ENCODE results near the gene RPL29.

RPL29 gene

DNA sequence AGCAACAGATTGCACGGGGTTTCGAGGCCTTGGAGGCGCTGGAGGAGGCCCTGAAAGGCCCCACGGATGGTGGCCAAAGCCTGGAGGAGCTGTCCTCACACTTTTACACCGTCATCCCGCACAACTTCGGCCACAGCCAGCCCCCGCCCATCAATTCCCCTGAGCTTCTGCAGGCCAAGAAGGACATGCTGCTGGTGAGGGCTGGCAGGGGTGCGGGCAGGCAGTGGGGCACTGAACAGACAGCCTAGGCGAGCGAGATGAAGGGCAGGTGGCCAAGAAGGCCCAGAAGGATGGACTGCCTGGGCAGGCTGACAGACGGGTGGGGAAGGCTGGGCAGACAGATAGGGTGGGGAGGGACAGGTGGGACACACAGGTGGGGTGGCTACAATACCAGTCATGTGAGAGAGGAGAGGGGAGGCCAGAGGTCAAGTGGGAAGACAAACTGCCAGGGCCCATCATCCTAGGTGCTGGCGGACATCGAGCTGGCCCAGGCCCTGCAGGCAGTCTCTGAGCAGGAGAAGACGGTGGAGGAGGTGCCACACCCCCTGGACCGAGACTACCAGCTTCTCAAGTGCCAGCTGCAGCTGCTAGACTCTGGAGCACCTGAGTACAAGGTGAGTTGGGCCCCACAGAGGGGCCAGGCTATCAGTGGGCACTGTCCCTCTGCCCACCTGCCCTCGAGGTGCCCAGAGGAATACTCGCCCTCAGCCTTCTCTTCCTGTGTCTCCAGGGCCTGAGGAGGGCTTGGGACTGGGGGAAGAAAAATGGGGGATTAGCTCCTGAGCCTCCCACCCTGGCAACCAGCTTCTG is 50.5 kb downstream of the RPL29 start:
- DNase-seq (ENCODE audit: low spot score), result no peak

- no peak for DNase-seq (ENCODE audit: low spot score)
Measured at GRCh38 chr3:51944451-51945021, 51.2 kb downstream of the RPL29 start.
